ENCODE data around the gene EEF1AKMT1.

EEF1AKMT1 gene, protein sequence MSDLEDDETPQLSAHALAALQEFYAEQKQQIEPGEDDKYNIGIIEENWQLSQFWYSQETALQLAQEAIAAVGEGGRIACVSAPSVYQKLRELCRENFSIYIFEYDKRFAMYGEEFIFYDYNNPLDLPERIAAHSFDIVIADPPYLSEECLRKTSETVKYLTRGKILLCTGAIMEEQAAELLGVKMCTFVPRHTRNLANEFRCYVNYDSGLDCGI

DNA sequence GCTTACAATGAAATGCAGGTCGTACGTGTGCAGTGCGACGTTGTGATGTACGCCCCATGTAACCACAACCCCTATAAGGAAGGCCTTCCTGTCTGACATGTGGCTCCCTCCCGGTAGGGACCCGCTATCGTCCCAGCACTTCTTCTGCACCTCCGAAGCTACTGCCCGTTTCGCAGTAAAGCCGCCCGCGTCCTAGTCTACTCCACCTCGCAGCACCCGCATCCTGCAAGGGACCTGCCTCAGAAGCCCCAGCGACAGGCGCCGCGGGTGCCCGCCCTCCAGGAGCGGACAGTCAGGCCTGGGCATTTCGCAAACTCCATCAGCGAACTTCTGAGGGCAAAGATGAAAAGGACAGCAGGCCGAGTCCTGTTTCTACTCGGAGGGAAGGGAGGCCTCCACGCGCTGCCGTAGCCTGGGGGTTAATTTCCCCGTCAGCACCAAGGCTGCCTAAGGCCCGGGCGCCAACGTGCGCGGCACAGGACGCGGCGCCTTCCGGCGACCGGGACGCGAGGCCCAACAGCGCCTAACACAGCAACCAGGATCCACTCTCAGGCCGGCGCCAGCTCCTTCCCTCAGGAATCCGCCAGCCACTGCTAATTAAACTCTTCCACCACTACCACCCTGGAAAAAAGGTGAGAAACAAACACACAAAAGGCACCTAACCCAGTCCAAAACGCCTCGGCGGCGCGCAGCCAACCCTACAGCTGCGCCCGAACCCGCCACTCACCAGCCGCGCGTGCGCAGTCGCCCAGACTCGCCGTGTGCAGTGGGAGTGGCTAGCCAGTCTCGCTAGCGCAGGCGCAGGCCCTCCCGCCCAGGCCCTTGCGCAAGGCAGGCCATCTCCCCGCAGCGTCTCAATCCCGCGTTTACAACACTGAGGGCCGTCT lies at the start of gene EEF1AKMT1:
Gene EEF1AKMT1 (minus strand): TSS at position 768 of the 887 bp plus-strand sequence. CDS start 16,363 bp downstream, outside the sequence.
- DNase-seq (ENCODE audit: low spot score): peak; percentile 87

DNA sequence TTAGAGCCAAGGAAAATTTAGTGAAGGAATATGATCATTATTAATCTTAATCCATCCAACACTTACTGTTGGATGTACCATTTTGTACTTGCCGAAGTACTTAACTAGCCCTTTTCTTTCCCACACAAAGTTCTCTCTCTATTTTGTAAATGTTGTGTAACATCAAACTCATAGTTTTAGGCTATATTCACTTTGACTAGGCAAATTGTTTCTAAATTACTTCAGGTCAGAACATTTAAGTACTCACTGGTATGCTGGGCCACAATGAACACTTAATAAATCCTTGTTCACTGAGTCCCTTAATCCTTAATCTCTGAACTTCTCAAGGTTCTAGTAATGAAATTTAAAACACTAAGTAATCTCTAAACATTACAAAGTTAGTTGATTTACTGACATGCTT lies 49.3 kb upstream of the EEF1AKMT1 start:
- no peak for DNase-seq (ENCODE audit: low spot score)

DNA sequence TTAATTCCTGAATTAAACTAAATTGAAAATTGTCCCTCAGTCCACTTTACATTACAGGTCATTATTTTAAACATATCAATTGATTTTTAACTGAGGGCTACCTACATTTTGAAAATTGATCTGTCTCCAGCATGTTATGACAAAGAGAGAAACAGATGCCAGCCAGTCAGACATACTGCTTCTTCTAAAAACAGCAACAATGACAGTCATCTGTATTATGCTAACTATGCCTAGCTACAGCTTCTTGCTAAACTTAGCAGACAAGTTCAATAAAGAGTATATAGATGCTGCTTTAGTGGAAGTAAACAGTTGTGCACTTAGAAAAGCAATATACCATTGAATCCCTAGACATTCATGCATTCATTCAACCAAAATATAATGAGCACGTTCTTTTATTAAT lies 48.6 kb upstream of the EEF1AKMT1 start:
- no peak for DNase-seq (ENCODE audit: low spot score)

DNA sequence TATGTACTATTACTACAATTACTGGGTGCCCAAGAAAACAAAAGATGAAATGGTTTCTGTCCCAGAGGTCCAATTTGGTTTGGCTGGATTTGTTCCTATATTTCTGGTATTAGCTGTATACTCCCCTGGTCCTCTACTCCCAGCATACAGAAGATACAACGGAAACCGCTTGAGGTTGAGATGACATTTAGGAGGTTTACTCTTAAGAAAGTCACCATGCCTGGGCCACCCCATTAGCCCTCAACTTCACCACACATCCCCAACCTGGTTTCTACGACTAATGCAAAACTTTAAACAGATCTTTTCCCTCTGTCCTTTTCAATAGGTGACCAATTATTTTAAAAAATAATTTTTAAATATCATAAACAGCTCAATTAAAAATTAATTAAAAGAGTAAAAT lies 46.0 kb upstream of the EEF1AKMT1 start:
- DNase-seq (ENCODE audit: low spot score): no peak

DNA sequence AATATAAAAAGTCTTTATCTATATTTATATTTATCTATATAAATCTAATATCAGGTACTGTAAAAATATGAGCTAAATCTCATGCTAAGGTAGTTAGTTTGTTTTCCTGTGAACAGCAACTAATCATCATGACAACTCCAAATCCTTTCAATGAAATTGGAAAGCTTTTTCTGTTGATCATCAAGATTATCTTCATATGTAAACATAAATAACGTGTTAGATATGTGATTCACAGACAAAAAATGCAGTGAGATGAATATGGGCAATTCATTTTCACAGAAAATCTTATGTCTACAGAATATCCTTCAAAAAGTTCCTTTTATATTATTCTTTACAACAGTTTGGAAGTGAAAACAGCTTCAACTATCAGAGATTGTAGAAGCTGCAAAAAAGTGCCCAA lies 41.7 kb upstream of the EEF1AKMT1 start:
- DNase-seq (ENCODE audit: low spot score): no peak

DNA sequence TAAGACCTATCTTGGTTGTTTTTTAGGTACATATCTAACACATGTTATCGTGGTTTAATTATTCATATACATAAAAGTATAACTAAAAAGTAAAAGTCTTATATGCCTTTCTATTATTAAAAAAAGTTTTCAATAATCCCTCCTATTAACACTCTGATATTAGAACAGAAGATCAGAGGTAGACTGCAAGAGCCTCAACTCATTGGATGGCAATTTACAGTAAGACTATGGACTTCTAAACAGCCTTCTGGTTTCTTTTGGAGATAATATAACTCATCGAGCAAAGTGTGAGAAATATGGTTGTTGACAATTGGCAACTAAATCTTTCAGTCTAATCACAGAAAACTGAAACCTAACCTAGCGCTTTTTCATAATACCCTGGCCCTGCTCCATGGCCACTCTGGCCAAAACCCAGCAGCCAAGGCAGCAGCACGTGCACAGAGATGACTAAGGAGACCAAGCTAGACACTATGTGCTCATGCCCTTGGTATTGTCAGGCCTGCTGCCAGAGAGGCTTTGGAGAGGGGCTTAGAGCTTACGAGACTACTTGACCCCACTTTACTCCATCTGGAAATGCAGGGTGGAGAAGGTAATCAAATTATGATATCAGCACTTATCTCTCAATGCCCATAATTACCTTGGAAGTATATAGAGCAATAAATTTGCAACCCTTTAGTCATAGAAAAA lies 40.6 kb upstream of the EEF1AKMT1 start:
- no peak for DNase-seq (ENCODE audit: low spot score)

DNA sequence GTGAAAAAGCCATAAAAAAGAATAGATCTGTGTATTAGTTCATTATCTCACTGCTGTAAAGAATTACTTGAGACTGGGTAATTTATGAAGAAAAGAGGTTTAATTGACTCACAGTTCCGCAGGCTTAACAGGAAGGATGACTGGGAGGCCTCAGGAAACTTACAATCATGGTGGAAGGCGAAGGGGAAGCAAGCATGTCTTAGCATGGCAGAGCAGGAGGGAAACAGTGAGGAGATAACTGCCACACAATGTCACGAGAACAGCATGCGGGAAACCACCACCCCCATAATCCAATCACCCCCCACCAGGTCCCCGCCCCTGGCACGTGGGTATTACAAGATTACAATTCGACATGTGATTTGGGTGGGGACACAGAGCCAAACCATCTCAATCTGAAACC lies 39.1 kb upstream of the EEF1AKMT1 start:
- DNase-seq (ENCODE audit: low spot score): no peak

DNA sequence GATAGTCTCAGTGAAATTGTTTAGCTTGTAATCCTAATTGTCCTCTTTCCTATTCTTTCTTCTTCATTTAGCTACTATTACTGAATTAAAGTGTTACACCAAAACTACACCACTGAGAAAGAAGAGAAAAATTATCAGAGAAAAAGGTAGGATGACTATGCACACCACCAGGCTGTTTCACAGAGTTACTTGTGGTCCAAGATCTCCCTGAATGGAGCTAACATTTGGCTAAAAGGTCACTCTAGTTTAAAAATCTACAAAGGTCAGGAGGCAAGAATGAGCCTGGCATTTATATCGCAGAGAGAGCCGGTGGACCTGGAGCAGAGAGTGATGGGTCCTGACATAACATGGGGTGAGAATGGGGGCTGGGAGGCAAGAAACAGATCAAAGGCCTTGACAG lies 37.0 kb upstream of the EEF1AKMT1 start:
- no peak for DNase-seq (ENCODE audit: low spot score)

DNA sequence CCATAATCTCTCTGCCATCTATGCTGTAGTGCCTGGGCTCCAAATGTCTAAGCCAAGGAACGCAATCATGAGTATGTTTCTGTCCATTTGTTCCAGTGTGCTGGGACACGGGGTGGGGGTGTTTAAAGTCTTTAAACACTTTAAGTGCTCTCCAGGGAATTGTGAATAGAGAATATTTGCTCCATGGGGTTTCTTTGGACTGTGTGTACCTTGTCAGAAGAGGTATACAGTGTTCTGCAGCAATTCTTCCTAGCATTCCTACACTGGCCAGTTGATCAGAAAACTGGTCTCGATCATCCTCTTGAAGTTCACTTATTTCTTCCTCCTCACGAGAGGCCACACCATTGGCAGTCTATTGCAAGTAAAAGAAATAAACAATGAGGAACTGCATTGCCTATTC lies 35.1 kb upstream of the EEF1AKMT1 start:
- DNase-seq (ENCODE audit: low spot score): no peak

DNA sequence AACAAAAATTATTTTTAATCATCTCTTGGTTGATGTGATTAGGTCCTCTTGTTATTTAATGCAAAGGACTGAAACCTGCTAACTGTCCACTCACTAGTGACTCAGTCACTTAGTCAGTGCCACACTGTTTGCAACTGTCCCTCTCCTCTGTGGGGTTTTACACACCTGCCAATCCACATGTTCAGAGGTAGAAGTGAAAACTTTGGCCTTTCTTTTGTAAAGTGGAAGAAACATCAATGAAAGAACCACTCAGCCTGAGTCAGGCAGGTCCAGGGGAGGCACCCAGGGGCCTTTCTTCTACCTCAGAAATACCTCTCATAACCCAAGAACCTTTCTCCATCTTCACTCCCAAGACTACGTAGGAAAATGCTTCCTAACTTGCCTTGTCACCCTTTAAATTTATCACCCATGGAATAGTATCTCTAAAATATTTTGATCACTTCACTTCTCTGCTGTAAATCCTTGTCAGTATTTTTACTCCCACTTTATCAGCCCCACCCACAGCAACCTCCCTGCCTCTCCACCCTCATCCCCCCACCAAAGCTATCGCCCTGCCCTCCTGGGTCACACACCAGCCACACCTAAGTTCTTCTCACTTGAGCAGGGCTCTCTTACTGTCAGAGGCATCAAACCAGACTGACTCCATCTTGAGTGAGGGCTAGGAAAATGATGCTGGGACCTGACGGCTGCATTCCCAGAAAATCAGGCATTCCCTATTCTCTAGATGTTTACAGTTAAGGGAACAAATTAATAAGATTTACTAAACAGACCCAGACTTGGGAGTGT lies 29.6 kb upstream of the EEF1AKMT1 start:
- no peak for DNase-seq (ENCODE audit: low spot score)

DNA sequence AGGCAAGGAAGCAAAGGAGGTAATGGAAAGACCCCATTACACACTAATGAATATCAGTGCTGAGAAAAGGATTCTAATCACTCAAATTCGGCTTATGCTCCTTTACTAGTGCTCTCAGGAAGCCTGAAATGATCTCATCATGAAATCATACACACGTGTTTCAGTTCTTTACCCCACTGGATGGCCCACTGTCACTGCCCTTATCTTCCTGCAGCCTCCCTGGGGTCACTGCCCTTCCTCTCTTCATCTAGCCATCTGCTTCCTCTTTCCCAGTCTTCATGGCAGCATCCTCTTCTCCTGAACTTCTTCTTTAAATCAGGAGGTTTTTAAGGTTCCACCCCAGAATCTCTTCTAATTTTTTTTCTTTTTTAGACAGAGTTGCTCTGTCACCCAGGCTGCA lies 27.9 kb upstream of the EEF1AKMT1 start:
- DNase-seq (ENCODE audit: low spot score): no peak

DNA sequence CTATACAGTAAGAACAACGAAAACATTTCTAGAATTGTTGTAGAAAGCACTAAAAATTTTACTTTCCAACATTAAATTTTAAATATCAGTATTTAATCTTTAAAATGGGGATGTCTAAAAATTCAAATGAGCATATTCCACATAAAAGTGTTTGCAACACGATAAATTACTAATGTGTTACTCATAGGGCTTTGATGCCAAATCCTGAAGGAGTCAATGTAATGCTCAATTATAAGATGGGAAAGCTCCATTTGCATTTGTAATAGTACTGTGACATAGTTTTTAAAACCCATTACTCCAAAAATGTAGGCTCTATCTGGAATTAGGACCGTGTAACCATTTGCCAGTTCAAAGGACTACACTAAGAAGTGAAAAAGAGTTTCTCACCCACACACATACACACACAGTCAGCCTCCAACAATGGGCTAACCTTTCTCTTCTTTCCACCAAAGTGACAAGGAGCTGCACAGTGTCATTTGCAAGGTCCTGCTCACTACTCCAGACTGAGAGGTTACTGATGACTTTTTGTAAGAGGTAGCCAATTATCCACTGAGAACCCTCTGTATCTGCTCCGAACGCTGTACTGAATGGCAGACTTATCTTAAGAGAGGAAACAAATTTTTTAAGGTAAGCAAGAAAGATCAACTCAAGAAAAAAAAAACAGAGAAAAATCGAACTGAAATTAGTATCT lies 26.1 kb upstream of the EEF1AKMT1 start:
- DNase-seq (ENCODE audit: low spot score): no peak

DNA sequence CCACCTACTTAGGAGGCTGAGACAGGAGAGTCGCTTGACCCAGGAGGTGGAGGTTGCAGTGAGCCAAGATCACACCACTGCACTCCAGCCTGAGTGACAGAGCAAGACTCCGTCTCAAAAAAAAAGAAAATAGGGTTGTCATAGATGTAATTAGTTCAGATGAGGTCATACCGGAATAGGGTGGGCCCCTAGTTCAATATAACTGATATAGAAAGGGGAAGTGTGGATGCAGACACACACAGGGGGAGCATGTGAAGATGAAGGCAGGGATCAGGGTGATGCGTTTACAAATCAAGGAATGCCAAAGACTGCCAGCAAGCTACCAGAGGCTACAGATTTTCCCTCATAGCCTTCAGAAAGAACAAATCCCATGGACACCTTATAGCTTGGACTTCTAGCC lies 24.3 kb upstream of the EEF1AKMT1 start:
- DNase-seq (ENCODE audit: low spot score): no peak

DNA sequence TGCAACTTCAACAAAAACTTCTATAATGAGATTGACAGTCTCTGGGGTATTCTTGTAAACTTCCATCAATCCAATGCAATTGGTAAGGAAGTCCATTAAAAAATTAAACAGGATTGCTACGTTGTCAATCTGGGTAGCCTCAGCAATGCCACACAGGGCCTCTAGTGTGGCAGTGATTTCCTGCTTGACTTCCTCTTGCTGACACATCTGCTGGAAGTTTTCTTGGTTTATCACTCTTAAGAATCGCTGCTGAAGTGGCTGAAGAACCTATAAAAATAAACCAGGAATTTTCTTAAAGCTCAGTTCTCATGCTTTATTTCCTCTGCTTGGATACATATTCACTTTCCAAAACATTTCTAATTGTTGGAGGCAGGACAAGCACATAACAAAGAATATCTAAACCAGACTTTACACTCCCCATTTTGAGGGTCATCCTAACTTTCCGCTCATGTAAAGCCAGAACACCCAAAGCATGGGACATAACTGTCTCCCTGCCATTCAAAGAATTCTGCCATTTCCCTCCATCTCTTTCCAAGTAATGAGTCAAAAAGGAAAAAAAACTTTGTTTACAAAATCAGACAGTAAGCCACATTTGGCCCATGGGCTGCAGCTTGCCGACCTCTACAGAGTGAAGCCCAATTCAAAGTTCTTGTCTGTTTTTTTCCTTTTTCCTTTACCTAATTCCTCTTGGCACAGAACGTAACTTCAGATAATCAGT lies 23.2 kb upstream of the EEF1AKMT1 start:
- DNase-seq (ENCODE audit: low spot score): no peak

DNA sequence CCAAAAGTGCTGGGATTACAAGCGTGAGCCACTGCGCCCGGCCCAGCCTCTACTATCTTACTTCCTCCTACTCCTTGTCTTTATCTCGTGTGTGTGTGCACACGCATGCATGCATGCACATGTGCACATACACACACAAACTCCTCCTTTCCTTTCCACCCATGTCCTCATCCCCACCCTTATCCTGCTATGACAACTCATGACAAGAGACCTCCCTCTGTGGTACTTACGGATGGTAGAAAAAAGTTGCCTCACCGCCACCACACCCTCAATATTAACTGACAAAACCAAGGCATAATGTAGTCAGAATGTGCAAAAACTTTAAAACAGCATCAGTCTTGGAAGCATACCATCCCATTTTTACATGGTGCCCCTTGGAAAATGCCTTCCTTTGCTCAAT lies 15.9 kb upstream of the EEF1AKMT1 start:
- DNase-seq (ENCODE audit: low spot score): no peak

DNA sequence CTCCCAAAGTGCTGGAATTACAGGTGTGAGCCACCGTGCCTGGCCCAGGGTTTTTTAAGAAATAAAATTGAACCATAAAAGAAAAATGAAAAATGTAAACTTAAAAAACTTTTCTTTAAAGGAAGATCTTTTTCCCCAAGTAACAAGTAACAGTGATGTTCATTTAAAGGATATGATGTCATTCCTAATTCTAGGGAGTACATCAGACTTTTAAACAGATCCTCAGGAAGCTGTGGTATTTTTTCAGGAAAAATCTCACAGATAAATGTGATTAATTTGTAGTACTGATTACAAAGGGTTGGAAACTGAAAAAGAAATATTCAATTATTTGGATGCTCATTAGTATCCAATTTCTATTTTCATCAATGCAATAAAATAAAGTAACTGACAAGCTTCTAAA lies 14.6 kb upstream of the EEF1AKMT1 start:
- no peak for DNase-seq (ENCODE audit: low spot score)

DNA sequence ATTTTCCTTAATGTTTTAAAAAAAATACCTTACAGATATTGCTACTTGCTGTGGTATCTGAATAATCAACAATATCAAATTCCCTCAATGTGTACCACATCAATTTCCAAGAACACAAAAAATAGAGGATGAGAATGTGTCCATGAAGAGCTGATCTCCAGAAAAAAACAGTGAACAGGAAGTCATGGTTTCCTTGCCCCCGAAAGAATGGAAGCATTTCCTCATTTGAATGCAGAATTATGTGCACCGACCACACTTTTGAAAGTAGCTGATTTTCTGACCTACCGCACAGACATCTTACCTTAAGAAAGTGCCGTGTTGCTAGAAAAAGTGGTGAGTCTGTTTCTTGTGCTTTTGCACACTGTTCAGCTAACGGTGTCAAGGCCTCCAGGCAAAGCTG lies 13.4 kb upstream of the EEF1AKMT1 start:
- DNase-seq (ENCODE audit: low spot score): no peak

DNA sequence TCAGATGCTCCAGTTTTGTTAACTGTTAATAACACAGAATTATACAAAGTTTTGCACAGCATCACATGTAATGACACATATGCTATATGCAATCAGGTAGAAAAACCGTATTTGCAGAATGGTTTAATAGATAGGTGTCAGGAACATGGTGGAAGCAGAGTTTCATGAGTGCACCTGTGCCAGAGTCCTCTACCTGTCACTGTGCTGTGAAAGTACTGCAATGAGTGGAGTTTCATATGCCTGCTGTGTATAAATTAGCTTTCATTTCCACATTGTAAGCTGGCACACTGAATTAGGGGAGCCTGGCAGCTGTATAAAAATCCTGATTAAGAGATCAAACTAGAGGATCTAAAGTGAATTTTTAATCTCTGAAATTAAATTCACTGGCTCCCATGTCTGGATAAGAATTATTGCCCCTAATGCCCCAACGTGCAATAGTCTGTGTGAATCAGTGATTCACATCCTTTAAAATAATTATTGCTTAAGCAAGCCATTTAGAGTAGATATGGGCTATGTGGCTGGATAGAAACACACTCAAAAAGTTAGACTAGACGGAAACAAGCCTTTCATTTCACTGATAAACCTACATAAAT lies 8.5 kb upstream of the EEF1AKMT1 start:
- DNase-seq (ENCODE audit: low spot score): no peak

DNA sequence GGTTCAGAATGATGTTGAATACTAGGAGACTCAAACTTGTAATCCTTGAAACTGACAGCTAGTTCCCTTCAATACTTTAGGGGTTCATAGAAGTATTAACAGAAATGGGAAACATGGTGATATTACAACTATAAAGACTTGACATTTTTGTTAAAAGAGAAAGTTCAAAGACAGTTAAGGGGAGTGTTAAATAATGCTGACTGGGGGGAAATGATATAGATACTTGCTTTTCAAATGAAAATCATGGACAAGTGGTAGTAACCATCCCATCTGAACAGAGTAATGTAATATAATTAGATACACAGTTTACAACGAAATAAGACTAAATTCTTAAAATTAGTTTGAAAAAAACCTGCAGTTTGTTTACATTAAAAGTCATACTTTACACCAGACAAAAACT lies 6.6 kb upstream of the EEF1AKMT1 start:
- no peak for DNase-seq (ENCODE audit: low spot score)

DNA sequence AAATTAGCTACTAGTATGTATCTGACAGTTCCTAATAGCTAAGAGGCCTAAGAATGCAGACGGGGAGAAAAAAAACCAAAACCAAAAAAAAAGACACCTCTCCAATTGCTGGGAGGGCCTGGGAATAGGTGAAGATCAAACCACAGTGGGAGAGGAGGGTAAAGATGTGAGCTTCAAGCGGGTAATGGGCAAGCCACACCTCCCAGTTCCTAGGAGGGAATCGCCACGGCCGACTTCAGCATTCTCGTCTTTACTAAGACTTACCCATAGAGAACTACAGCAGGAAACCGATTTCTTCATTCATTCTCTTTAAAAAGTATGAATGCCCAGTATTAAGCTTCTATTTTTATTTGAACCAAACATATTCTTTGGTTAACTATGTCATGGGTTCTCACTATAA lies 5.6 kb upstream of the EEF1AKMT1 start:
- DNase-seq (ENCODE audit: low spot score): no peak

DNA sequence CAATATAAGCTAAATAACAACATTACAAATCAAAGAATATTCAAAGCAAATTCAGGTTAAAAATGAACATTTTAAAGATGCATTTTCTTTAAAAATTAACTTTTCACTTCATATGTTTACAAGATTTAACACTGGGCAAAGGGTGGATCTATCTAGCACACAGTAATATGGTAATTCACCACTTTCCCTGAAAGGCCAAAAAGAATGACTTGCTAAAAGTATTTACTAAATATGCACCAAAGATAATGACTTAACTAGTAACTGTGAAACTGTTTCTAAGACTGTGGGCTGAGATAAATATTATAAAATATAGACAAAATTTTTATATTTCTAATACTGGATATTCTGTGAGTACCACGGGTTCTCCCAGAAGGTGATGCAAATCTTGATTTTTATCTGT lies 4.5 kb upstream of the EEF1AKMT1 start:
- DNase-seq (ENCODE audit: low spot score): no peak
